ENCODE data around the gene EXOC4.

- no peak for TF ChIP-seq POLR2A (IDR thresholded peaks at IDR 0.05; ENCODE audit: low read depth)
- TF ChIP-seq CTCF (IDR thresholded peaks at IDR 0.05), result no peak
Measured at GRCh38 chr7:133775201-133775600, 522.3 kb downstream of the EXOC4 start.
